Astrocyte (in vitro differentiated cells and primary cell): ENCODE measurements around the gene TRIM50. TPM values are rescaled to one million over a fixed set of nuclear protein-coding genes. Genes with fewer than 3 reads are reported as not detected.
A peak's percentile ranks its signal among the peaks of the same experiment; 100 is the strongest.
"Not testable (repeated sequence)": the region's sequence is repeated elsewhere in the genome, so short reads cannot be mapped to it uniquely, and the experiment has no call there.

Experiments
- DNase-seq: peaks from one replicate; pipeline ENCODE4 v3.0.0-alpha.2; 2010; ENCODE audit warnings: low read depth
- FAIRE-seq: peaks from 2 replicates; lab custom pipeline; 2011; peaks lifted over from hg19 to GRCh38; lab: Jason Lieb, UNC
- H2AFZ ChIP-seq: 2 replicates; pipeline ENCODE4 v1.6.0; 2012; ENCODE audit warnings: low read depth, low read length, inconsistent platforms
- H3K27ac ChIP-seq: 2 replicates; pipeline ENCODE4 v1.5.1; 2011; ENCODE audit warnings: low read depth, low read length, inconsistent platforms
- H3K27me3 ChIP-seq: 2 replicates; pipeline ENCODE4 v1.6.0; 2011; ENCODE audit warnings: low read length, inconsistent platforms; ENCODE audit not compliant: insufficient read depth
- H3K36me3 ChIP-seq: 2 replicates; pipeline ENCODE4 v1.5.1; 2011; ENCODE audit warnings: low read length, inconsistent platforms; ENCODE audit not compliant: insufficient read depth
- H3K4me1 ChIP-seq: 2 replicates; pipeline ENCODE4 v1.5.1; 2011; ENCODE audit warnings: low read length, inconsistent platforms; ENCODE audit not compliant: insufficient read depth
- H3K4me2 ChIP-seq: 2 replicates; pipeline ENCODE4 v1.6.0; 2012; ENCODE audit warnings: low read length, inconsistent platforms
- H3K4me3 ChIP-seq: 2 replicates; pipeline ENCODE4 v1.5.1; 2011; ENCODE audit warnings: low read depth, mild to moderate bottlenecking, low read length, inconsistent platforms; ENCODE audit not compliant: insufficient read depth
- H3K79me2 ChIP-seq: 2 replicates; pipeline ENCODE4 v1.6.0; 2012; ENCODE audit warnings: mild to moderate bottlenecking, low read length, inconsistent platforms; ENCODE audit not compliant: insufficient read depth
- H3K9ac ChIP-seq: 2 replicates; pipeline ENCODE4 v1.6.0; 2012; ENCODE audit warnings: mild to moderate bottlenecking, low read length, inconsistent platforms
- H3K9me3 ChIP-seq: 2 replicates; pipeline ENCODE4 v1.5.1; 2012; ENCODE audit warnings: low read depth, mild to moderate bottlenecking, low read length, inconsistent platforms; ENCODE audit not compliant: insufficient read depth
- H4K20me1 ChIP-seq: 2 replicates; pipeline ENCODE4 v1.6.0; 2012; ENCODE audit warnings: low read length, inconsistent platforms; ENCODE audit not compliant: insufficient read depth
- H3K27ac Mint-ChIP-seq: one replicate; pipeline ENCODE4 v1.8.0; 2021; ENCODE audit warnings: mild to moderate bottlenecking, mixed read lengths; ENCODE audit not compliant: unreplicated experiment
- H3K27me3 Mint-ChIP-seq: one replicate; pipeline ENCODE4 v1.8.0; 2021; ENCODE audit warnings: low read depth, mixed read lengths; ENCODE audit not compliant: unreplicated experiment
- H3K36me3 Mint-ChIP-seq: one replicate; pipeline ENCODE4 v1.8.0; 2021; ENCODE audit warnings: low read depth, mixed read lengths; ENCODE audit not compliant: unreplicated experiment
- H3K4me1 Mint-ChIP-seq: one replicate; pipeline ENCODE4 v1.8.0; 2021; ENCODE audit warnings: low read depth, mixed read lengths; ENCODE audit not compliant: unreplicated experiment
- H3K4me3 Mint-ChIP-seq: one replicate; pipeline ENCODE4 v1.8.0; 2021; ENCODE audit warnings: mild to moderate bottlenecking, moderate library complexity, mixed read lengths; ENCODE audit not compliant: unreplicated experiment
- H3K9me3 Mint-ChIP-seq: one replicate; pipeline ENCODE4 v1.8.0; 2021; ENCODE audit warnings: mild to moderate bottlenecking, mixed read lengths; ENCODE audit not compliant: unreplicated experiment
- CTCF ChIP-seq: IDR thresholded peaks from 2 replicates; pipeline ENCODE4 v1.5.1; 2011; ENCODE audit warnings: low read depth, mild to moderate bottlenecking, inconsistent platforms, low read length, moderate library complexity; ENCODE audit not compliant: insufficient read depth
- total RNA-seq: library from RNA; stranded (reverse); gene quantifications from 2 replicates; pipeline ENCODE4 v1.2.1, GENCODE V29; 2021

The TRIM50 gene
- total RNA-seq, 1 donor from 2014 or later = not detected

DNA sequence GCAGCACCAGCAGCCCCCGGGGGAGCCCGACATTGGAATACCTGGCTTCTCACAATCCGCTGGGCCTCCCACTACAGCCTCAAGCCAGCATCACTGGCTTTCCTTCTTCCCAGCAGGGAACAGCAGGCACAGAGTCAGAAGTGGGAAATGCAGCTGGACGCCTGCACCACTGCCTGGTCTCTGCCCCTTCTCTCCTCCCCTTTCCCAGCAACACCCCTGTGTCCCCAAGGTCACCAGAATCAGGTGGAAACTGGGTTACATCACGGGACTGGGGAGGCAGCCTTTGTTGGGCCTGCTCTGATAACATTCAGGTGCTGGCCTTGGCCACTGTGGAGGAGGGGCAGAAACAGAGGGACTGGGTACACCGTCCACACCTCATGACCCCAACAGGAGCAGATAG is 2.5 kb downstream of the TRIM50 start:
- H3K27ac ChIP-seq, H3K4me2 ChIP-seq, H3K4me3 ChIP-seq, H2AFZ ChIP-seq, H3K9me3 ChIP-seq, H3K4me3 Mint-ChIP-seq, H3K9me3 Mint-ChIP-seq, H3K4me1 ChIP-seq, H4K20me1 ChIP-seq, H3K27me3 ChIP-seq, H3K36me3 Mint-ChIP-seq, FAIRE-seq, H3K79me2 ChIP-seq, H3K36me3 ChIP-seq, H3K9ac ChIP-seq, H3K27ac Mint-ChIP-seq, DNase-seq, H3K4me1 Mint-ChIP-seq: not testable (repeated sequence)
- peaks cover 22% of the 10 kb centered on the region for H3K27me3 Mint-ChIP-seq

GRCh38 chr7:73324081-73324845 is 3.6 kb downstream of the TRIM50 start:
- not testable (repeated sequence) for H3K9ac ChIP-seq, H3K4me1 Mint-ChIP-seq, H4K20me1 ChIP-seq, H3K27me3 ChIP-seq, H3K9me3 Mint-ChIP-seq, H3K27ac Mint-ChIP-seq, H3K79me2 ChIP-seq, H3K4me1 ChIP-seq, H3K9me3 ChIP-seq, FAIRE-seq, H3K36me3 Mint-ChIP-seq, H3K36me3 ChIP-seq, H3K27ac ChIP-seq
- DNase-seq = peak; percentile 31
- TF ChIP-seq CTCF = peak; percentile 34
- H3K27me3 Mint-ChIP-seq = peaks cover 27% of the 10 kb centered on the region
- peak overlapping the region; percentile 47 for H2AFZ ChIP-seq
- peak overlapping the region; percentile 50 for H3K4me3 Mint-ChIP-seq
- peak overlapping the region; percentile 73 for H3K4me2 ChIP-seq
- peak overlapping the region; percentile 28 for H3K4me3 ChIP-seq

DNA sequence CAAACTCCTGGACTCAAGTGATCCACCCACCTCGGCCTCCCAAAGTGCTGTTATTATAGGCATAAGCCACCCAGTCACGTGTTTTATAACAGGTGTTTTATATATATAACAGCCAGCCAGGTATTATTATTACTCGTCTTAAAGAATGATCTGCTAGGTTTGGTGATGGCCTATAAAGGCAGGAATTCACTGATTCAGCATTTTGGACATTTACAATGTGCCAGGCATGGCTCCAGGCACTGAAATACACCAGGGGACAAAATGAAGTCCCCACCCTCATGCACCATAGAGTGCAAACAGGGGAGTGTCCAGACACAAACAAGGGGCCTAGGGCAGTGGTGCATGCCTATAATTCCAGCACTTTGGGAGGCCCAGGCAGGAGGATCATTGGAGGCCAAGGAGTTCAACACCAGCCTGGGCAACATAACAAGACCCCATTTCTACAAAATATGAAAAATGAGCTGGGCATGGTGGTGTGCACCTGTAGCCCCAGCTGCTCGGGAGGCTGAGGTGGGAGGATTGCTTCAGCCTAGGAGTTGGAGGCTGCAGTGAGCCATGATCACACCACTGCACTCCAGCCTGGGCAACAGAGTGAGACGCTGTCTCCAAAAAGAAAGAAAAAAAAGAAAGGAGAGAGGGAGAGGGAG is 4.3 kb downstream of the TRIM50 start:
- not testable (repeated sequence) for FAIRE-seq, H3K4me1 Mint-ChIP-seq, H3K4me3 ChIP-seq, H3K4me1 ChIP-seq, H3K27ac Mint-ChIP-seq, H3K9me3 ChIP-seq, H4K20me1 ChIP-seq, H3K27me3 ChIP-seq, H3K79me2 ChIP-seq, H3K36me3 Mint-ChIP-seq, H3K36me3 ChIP-seq, H3K9ac ChIP-seq, H3K27ac ChIP-seq, DNase-seq, H3K9me3 Mint-ChIP-seq
- peaks cover 27% of the 10 kb centered on the region for H3K27me3 Mint-ChIP-seq
- Histone ChIP-seq H2AFZ (peak overlapping the region; percentile 47), H3K4me2 (peak overlapping the region; percentile 73)
- H3K4me3 Mint-ChIP-seq = peak overlapping the region; percentile 50

GRCh38 chr7:73320009-73320408 is 7.9 kb downstream of the TRIM50 start:
- H3K27me3 Mint-ChIP-seq = peaks cover 30% of the 10 kb centered on the region
- not testable (repeated sequence) for H3K4me2 ChIP-seq, H3K9ac ChIP-seq, DNase-seq, H3K9me3 Mint-ChIP-seq, FAIRE-seq, H3K4me1 Mint-ChIP-seq, H3K36me3 Mint-ChIP-seq, H3K4me1 ChIP-seq, H3K9me3 ChIP-seq, H2AFZ ChIP-seq, H3K27me3 ChIP-seq, H3K27ac ChIP-seq, H4K20me1 ChIP-seq, H3K27ac Mint-ChIP-seq, H3K36me3 ChIP-seq, H3K4me3 Mint-ChIP-seq, H3K4me3 ChIP-seq, H3K79me2 ChIP-seq

- not testable (repeated sequence) for H3K9ac ChIP-seq, H3K4me3 ChIP-seq, H2AFZ ChIP-seq, H3K4me2 ChIP-seq, H3K27ac ChIP-seq, H4K20me1 ChIP-seq, H3K9me3 ChIP-seq, H3K4me1 ChIP-seq, H3K9me3 Mint-ChIP-seq, H3K36me3 ChIP-seq, H3K36me3 Mint-ChIP-seq, H3K4me1 Mint-ChIP-seq, DNase-seq, H3K27me3 ChIP-seq, H3K4me3 Mint-ChIP-seq, H3K79me2 ChIP-seq, H3K27ac Mint-ChIP-seq, FAIRE-seq
- H3K27me3 Mint-ChIP-seq = peaks cover 27% of the 10 kb centered on the region
These were observed 8.3 kb downstream of the TRIM50 start for GRCh38 chr7:73319541-73319940.
